ENCODE results near the gene SELENBP1.

GRCh38 chr1:151342021-151342420 lies 30.5 kb downstream of the SELENBP1 start:
- TF ChIP-seq ZNF512 (tag; IDR thresholded peaks at IDR 0.05) (no peak), GABPA (tag; conservative IDR thresholded peaks at IDR 0.05; ENCODE audit: low read depth) (no peak), RNF2 (IDR thresholded peaks at IDR 0.05) (no peak), CBX5 (IDR thresholded peaks at IDR 0.05; ENCODE audit: borderline replicate concordance, low read depth) (no peak), NCOR1 (IDR thresholded peaks at IDR 0.05) (no peak), CTCF (IDR thresholded peaks at IDR 0.05 in 2 of 3, conservative IDR thresholded peaks at IDR 0.05 in 1 of 3; ENCODE audit: insufficient read depth in 2 of 3, low read depth in 1 of 3, low read length in 3 of 3) (no peak), FOXK1 (CRISPR knock-in tag; IDR thresholded peaks at IDR 0.05; ENCODE audit: borderline replicate concordance) (no peak), HNRNPL (IDR thresholded peaks at IDR 0.05; ENCODE audit: low read depth, low read length) (no peak), RBM25 (IDR thresholded peaks at IDR 0.05; ENCODE audit: low read depth, low read length, severe bottlenecking) (no peak), ZSCAN29 (IDR thresholded peaks at IDR 0.05) (no peak), ZNF197 (CRISPR knock-in tag; IDR thresholded peaks at IDR 0.05; ENCODE audit: low read depth) (no peak), ATF7 (IDR thresholded peaks at IDR 0.05) (no peak), TBP (optimal IDR thresholded peaks at IDR 0.05; ENCODE audit: low read depth, low read length) (no peak)
- TF ChIP-seq, protein P1, sequence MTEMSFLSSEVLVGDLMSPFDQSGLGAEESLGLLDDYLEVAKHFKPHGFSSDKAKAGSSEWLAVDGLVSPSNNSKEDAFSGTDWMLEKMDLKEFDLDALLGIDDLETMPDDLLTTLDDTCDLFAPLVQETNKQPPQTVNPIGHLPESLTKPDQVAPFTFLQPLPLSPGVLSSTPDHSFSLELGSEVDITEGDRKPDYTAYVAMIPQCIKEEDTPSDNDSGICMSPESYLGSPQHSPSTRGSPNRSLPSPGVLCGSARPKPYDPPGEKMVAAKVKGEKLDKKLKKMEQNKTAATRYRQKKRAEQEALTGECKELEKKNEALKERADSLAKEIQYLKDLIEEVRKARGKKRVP (CRISPR knock-in tag; IDR thresholded peaks at IDR 0.05): no peak
